HepG2 (cell line): Measurements from ENCODE around the gene MFNG. TPM values are rescaled to one million over a fixed set of nuclear protein-coding genes. Genes with fewer than 3 reads are reported as not detected.

Experiments used
- ELF1 ChIP-seq: sonication (generic); formaldehyde crosslinking; IDR thresholded peaks from 2 replicates; pipeline ENCODE4 v1.4.0; 2020; ENCODE audit warnings: missing genetic modification reagents
- FUBP1 ChIP-seq: sonication (generic); formaldehyde crosslinking; IDR thresholded peaks from 2 replicates; pipeline ENCODE4 v1.5.1; 2020; ENCODE audit warnings: missing genetic modification reagents, mild to moderate bottlenecking, borderline replicate concordance
- HOMEZ ChIP-seq: IDR thresholded peaks from 2 replicates; pipeline ENCODE4 v1.6.1; 2016; ENCODE audit warnings: low read depth
- NCOA2 ChIP-seq: sonication (generic); formaldehyde crosslinking; IDR thresholded peaks from 2 replicates; pipeline ENCODE4 v1.8.0; 2022; ENCODE audit warnings: inconsistent platforms
- NFIC ChIP-seq: IDR thresholded peaks from 2 replicates; pipeline ENCODE4 v1.6.1; 2012; ENCODE audit warnings: mild to moderate bottlenecking, low read length, inconsistent platforms
- NFKB2 ChIP-seq: sonication (generic); formaldehyde crosslinking; IDR thresholded peaks from 2 replicates; pipeline ENCODE4 v1.4.0; 2020; ENCODE audit warnings: missing genetic modification reagents, borderline replicate concordance
- NR2C2 ChIP-seq: sonication (generic); formaldehyde crosslinking; IDR thresholded peaks from 2 replicates; pipeline ENCODE4 v1.4.0; 2020; ENCODE audit warnings: missing genetic modification reagents, mild to moderate bottlenecking, moderate library complexity, borderline replicate concordance
- ZBTB37 ChIP-seq: sonication (generic); formaldehyde crosslinking; IDR thresholded peaks from 2 replicates; pipeline ENCODE4 v1.4.0; 2020; ENCODE audit warnings: mild to moderate bottlenecking, missing genetic modification reagents
- ZBTB38 ChIP-seq: sonication (generic); formaldehyde crosslinking; IDR thresholded peaks from 2 replicates; pipeline ENCODE4 v1.5.1; 2020; ENCODE audit warnings: mild to moderate bottlenecking, missing genetic modification reagents
- ZNF232 ChIP-seq: sonication (generic); formaldehyde crosslinking; IDR thresholded peaks from 2 replicates; pipeline ENCODE4 v1.4.0; 2020; ENCODE audit warnings: missing genetic modification reagents, borderline replicate concordance
- ZNF687 ChIP-seq: sonication (generic); formaldehyde crosslinking; IDR thresholded peaks from 2 replicates; pipeline ENCODE4 v1.5.1; 2020; ENCODE audit warnings: mild to moderate bottlenecking, missing genetic modification reagents, moderate library complexity
- ZNF773 ChIP-seq: sonication (generic); formaldehyde crosslinking; IDR thresholded peaks from 2 replicates; pipeline ENCODE4 v1.4.0; 2020; ENCODE audit warnings: missing genetic modification reagents, borderline replicate concordance
- ZNF83 ChIP-seq: sonication (generic); formaldehyde crosslinking; IDR thresholded peaks from 2 replicates; pipeline ENCODE4 v1.4.0; 2020; ENCODE audit warnings: missing genetic modification reagents, mild to moderate bottlenecking, borderline replicate concordance
- ZNF839 ChIP-seq: sonication (generic); formaldehyde crosslinking; IDR thresholded peaks from 2 replicates; pipeline ENCODE4 v1.4.0; 2020; ENCODE audit warnings: missing genetic modification reagents, mild to moderate bottlenecking, borderline replicate concordance
- ZZZ3 ChIP-seq: sonication (generic); formaldehyde crosslinking; IDR thresholded peaks from 2 replicates; pipeline ENCODE4 v1.4.0; 2020; ENCODE audit warnings: missing genetic modification reagents, mild to moderate bottlenecking, borderline replicate concordance
- polyA plus RNA-seq, 8 experiments: library from polyadenylated mRNA; depleted of rRNA in 3 of 8; stranded (reverse) in 7 of 8; unstranded in 1 of 8; fragments of >200 nt; fragmentation: Illumina TruSeq in 4 of 8; extraction: Trizol in 4 of 8; gene quantifications; 2 replicates each; pipeline versions ENCODE4 v1.2.1 to v1.2.3, GENCODE V29; 2011 to 2016; ENCODE audit warnings: low read depth in 4 of 8, missing spikeins in 1 of 8, mixed read lengths in 1 of 8; ENCODE audit not compliant: insufficient read depth in 1 of 8
- total RNA-seq, 5 experiments: library from RNA; depleted of rRNA; stranded (reverse); fragments of >200 nt; fragmentation: Illumina TruSeq; extraction: Trizol; gene quantifications; 2 replicates each; pipeline ENCODE4 v1.2.3, GENCODE V29; 2016; ENCODE audit warnings: low read depth in 1 of 5

Gene MFNG
- total and polyA plus RNA-seq, 2 of the 13 experiments (the other 11 are each of a cell fraction or from before 2014, with no cell fraction given): 1.0 to 11.7 TPM

GRCh38 chr22:37515901-37516300 is 29.7 kb upstream of the MFNG start (continued):
- TF ChIP-seq ZNF232 (CRISPR knock-in tag) (no peak), ZNF773 (CRISPR knock-in tag) (no peak), ZZZ3 (CRISPR knock-in tag) (no peak), HOMEZ (CRISPR knock-in tag) (no peak), ZNF687 (CRISPR knock-in tag) (peak; percentile 70), FUBP1 (CRISPR knock-in tag) (no peak), NFKB2 (CRISPR knock-in tag) (no peak), ZNF83 (no peak), ZNF839 (CRISPR knock-in tag) (no peak), ELF1 (no peak), NFIC (no peak), ZBTB38 (CRISPR knock-in tag) (peak; percentile 100), ZBTB37 (CRISPR knock-in tag) (no peak), NR2C2 (CRISPR knock-in tag) (no peak), NCOA2 (CRISPR knock-in tag) (no peak)
